ENCODE measurements around the gene BHMT. TPM values are rescaled to one million over a fixed set of nuclear protein-coding genes. Genes with fewer than 3 reads are reported as not detected.

Gene BHMT
- total and polyA plus RNA-seq, 10 of the 15 experiments (the other 5 are each of a cell fraction or from before 2014, with no cell fraction given): 0.44 TPM; not detected in 9

DNA sequence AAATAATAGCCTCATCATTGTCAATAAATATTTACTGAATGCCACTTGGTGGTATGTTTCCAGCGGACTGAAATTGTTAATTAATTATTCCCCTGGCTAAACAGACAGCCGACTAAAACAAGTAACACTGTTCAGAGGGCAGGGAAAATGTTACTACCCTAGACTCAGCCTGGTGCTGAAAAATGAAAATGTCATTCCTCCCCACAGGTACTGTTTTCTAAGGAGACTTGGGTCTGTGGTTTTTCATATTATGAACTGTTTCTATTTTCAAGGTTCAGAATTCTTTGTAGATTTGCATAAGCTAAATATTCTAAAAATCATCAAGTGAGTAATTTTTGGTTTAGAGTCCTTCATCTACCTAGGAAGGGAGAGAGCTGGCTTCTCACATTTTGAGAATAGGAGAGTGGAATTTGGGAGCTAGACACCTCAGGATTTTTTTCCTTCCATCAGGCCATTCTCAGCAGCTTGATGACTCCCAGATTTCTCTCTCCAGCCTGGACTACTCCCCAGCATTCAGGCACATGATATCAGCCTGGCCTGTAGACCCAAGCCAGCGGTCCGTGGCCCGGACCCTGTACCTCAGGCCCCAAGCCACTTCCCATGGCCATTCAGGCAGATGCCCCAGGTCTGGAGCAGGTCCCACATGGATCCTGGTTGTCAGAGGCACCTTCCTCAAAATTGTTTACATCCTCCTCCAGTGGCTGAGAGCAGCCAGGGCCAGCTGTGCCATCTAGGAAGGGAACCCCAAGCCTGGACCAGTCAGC, 24.4 kb downstream of the BHMT start:
- 58% methylated on average over 5 of the region's 5 CpGs for WGBS (ENCODE audit: insufficient coverage, insufficient replicate concordance, low lambda C conversion rate, missing lambda C conversion rate)
- Histone ChIP-seq H3K79me2 (ENCODE audit: control insufficient read depth, insufficient read depth, low read length) (no peaks in the 10 kb centered on the region), H3K4me3 (no peak overlapping the region), H2AFZ (ENCODE audit: control insufficient read depth, low read depth, low read length) (no peak overlapping the region), H3K27ac (ENCODE audit: control insufficient read depth, insufficient read depth) (no peak overlapping the region), H3K4me1 (ENCODE audit: control insufficient read depth, insufficient read depth, low read length) (peaks cover 17% of the 10 kb centered on the region), H3K27me3 (replicated peaks in 1 of 2; ENCODE audit: control insufficient read depth in 2 of 2, insufficient read depth in 2 of 2, low read length in 1 of 2) (no peaks in the 10 kb centered on the region; a peak in 1 of 4 replicates), H3K4me2 (ENCODE audit: control insufficient read depth, insufficient read depth) (peak overlapping the region; percentile 47; the same call in 1 of the 2 replicates), H3K9ac (ENCODE audit: control insufficient read depth, insufficient read depth, low read length) (no peak overlapping the region), H3K9me3 (replicated peaks; ENCODE audit: control insufficient read depth, insufficient read depth, low read length) (no peaks in the 10 kb centered on the region; the same call in 2 of the 3 replicates), H3K36me3 (ENCODE audit: control insufficient read depth in 2 of 2, insufficient read depth in 2 of 2, low read length in 1 of 2) (no peaks in the 10 kb centered on the region), H4K20me1 (ENCODE audit: control insufficient read depth, insufficient read depth) (no peaks in the 10 kb centered on the region)
- CTCF ChIA-PET: interaction anchor here (1.0 to 14.9 kb wide), 9 partner anchors 8 to 328 kb away, joined by 3 to 658 read pairs (median 3); no protein-coding TSS in a partner anchor
- no TSS peak for BruUV-seq (replicated peaks)
- ATAC-seq: peak; percentile 40
- SMC1A ChIA-PET (ENCODE audit: uncharacterized antibody, unreplicated experiment): interaction anchor here (0.6 to 12.4 kb wide), 9 partner anchors 9 to 638 kb away, joined by 3 to 359 read pairs (median 4); no protein-coding TSS in a partner anchor
- intact Hi-C loops (cut with micrococcal nuclease; ENCODE audit: unreplicated experiment): loop anchor here (10.0 kb wide), 1 partner anchor 661 kb away; no protein-coding TSS in a partner anchor
- DNase-seq (ENCODE audit: low read depth, low spot score): no peak
- TF ChIP-seq RUNX3 (IDR thresholded peaks at IDR 0.05; ENCODE audit: low read length) (peak; percentile 50), IRF4 (IDR thresholded peaks at IDR 0.05; ENCODE audit: low read depth, low read length) (no peak)
- peak; percentile 88 for FAIRE-seq
- RAD21 ChIA-PET (ENCODE audit: unreplicated experiment): interaction anchor here (0.7 to 6.2 kb wide), 3 partner anchors 112 to 605 kb away, joined by 3 to 326 read pairs (median 9); no protein-coding TSS in a partner anchor
- POLR2A ChIA-PET: no interaction called here
- in situ Hi-C loops (cut with MboI): loop anchor here (5.0 kb wide), 1 partner anchor 331 kb away; no protein-coding TSS in a partner anchor

DNA sequence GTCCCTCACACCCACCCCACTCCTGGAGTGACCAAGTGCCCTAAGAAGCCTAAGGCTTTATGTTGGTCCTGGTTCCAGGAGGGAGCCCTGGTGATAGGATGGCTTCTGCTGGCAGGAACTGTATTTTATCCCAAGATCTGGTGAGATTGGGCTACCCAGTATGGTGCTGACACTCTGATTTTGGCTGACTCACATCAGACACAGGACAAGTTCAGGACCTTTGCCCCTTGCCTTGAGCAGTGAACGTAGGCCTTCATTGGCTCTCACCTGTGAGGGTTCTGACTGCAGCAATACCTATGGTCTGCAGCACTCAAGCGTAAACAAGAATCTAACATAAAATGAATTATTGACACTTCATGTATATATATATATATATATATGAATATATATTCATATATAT, 25.0 kb downstream of the BHMT start:
- FAIRE-seq (no peak), ATAC-seq (no peak), DNase-seq (ENCODE audit: low read depth, low spot score) (no peak)
- Histone ChIP-seq H2AFZ (ENCODE audit: control insufficient read depth, low read depth, low read length) (no peak overlapping the region), H3K36me3 (ENCODE audit: control insufficient read depth in 2 of 2, insufficient read depth in 2 of 2, low read length in 1 of 2) (no peaks in the 10 kb centered on the region), H3K9me3 (replicated peaks; ENCODE audit: control insufficient read depth, insufficient read depth, low read length) (no peaks in the 10 kb centered on the region; the same call in 2 of the 3 replicates), H4K20me1 (ENCODE audit: control insufficient read depth, insufficient read depth) (no peaks in the 10 kb centered on the region), H3K9ac (ENCODE audit: control insufficient read depth, insufficient read depth, low read length) (no peak overlapping the region), H3K4me1 (ENCODE audit: control insufficient read depth, insufficient read depth, low read length) (peaks cover 17% of the 10 kb centered on the region), H3K79me2 (ENCODE audit: control insufficient read depth, insufficient read depth, low read length) (no peaks in the 10 kb centered on the region), H3K4me3 (no peak overlapping the region), H3K27ac (ENCODE audit: control insufficient read depth, insufficient read depth) (no peak overlapping the region), H3K4me2 (ENCODE audit: control insufficient read depth, insufficient read depth) (0 out of 2 replicates have a peak overlapping the region, but pooled peaks have one; percentile 47), H3K27me3 (replicated peaks in 1 of 2; ENCODE audit: control insufficient read depth in 2 of 2, insufficient read depth in 2 of 2, low read length in 1 of 2) (no peaks in the 10 kb centered on the region; a peak in 1 of 4 replicates)
- BruUV-seq (replicated peaks): no TSS peak
- SMC1A ChIA-PET (ENCODE audit: uncharacterized antibody, unreplicated experiment): interaction anchor here (1.2 to 12.4 kb wide), 4 partner anchors 8 to 328 kb away, joined by 3 to 359 read pairs (median 84); no protein-coding TSS in a partner anchor
- RAD21 ChIA-PET (ENCODE audit: unreplicated experiment): interaction anchor here (2.5 kb wide), 1 partner anchor 328 kb away, joined by 9 read pairs; no protein-coding TSS in a partner anchor
- WGBS (ENCODE audit: insufficient coverage, insufficient replicate concordance, low lambda C conversion rate, missing lambda C conversion rate): 51% methylated on average over 2 of the region's 2 CpGs
- intact Hi-C loops (cut with micrococcal nuclease; ENCODE audit: unreplicated experiment) (loop anchor here (10.0 kb wide), 1 partner anchor 662 kb away; no protein-coding TSS in a partner anchor), in situ Hi-C loops (cut with MboI) (loop anchor here (5.0 kb wide), 1 partner anchor 331 kb away; no protein-coding TSS in a partner anchor)
- CTCF ChIA-PET: interaction anchor here (1.3 to 14.9 kb wide), 4 partner anchors 30 to 327 kb away, joined by 3 to 658 read pairs (median 162); no protein-coding TSS in a partner anchor
- POLR2A ChIA-PET: no interaction called here
- TF ChIP-seq ASH2L (IDR thresholded peaks at IDR 0.05; ENCODE audit: borderline replicate concordance, low read depth): no peak
- TF ChIP-seq BMI1 (IDR thresholded peaks at IDR 0.05; ENCODE audit: borderline replicate concordance): no peak
- TF ChIP-seq ATF7 (IDR thresholded peaks at IDR 0.05; ENCODE audit: low read depth): no peak
- TF ChIP-seq ESRRA (IDR thresholded peaks at IDR 0.05; ENCODE audit: low read length): no peak
- TF ChIP-seq, protein P1, sequence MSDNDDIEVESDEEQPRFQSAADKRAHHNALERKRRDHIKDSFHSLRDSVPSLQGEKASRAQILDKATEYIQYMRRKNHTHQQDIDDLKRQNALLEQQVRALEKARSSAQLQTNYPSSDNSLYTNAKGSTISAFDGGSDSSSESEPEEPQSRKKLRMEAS (IDR thresholded peaks at IDR 0.05; ENCODE audit: low read depth, low read length): no peak
- no peak for TF ChIP-seq NFYB (IDR thresholded peaks at IDR 0.05; ENCODE audit: insufficient read depth, low read depth, low read length)
- no peak for TF ChIP-seq JUNB (IDR thresholded peaks at IDR 0.05)
- no peak for TF ChIP-seq CBFB (IDR thresholded peaks at IDR 0.05; ENCODE audit: low read depth)
- no peak for TF ChIP-seq FOS (IDR thresholded peaks at IDR 0.05; ENCODE audit: borderline replicate concordance, extremely low read depth, insufficient read length)
- TF ChIP-seq HDAC2 (IDR thresholded peaks at IDR 0.05): no peak
- TF ChIP-seq YBX1 (IDR thresholded peaks at IDR 0.05): no peak
- TF ChIP-seq ZNF622 (IDR thresholded peaks at IDR 0.05): no peak
- TF ChIP-seq FOXM1 (IDR thresholded peaks at IDR 0.05; ENCODE audit: low read depth, low read length): no peak
- TF ChIP-seq HDAC6 (IDR thresholded peaks at IDR 0.05; ENCODE audit: unreplicated experiment): no peak
- no peak for TF ChIP-seq YY1 (IDR thresholded peaks at IDR 0.05; ENCODE audit: low read depth, low read length)
- TF ChIP-seq HDGF (IDR thresholded peaks at IDR 0.05): no peak
- no peak for TF ChIP-seq NR2C2 (IDR thresholded peaks at IDR 0.05; ENCODE audit: borderline replicate concordance, control insufficient read depth, insufficient read length, low read depth)

Data from GM12878 (cell line).